ENCODE data around the gene PPP6R1. TPM values are rescaled to one million over a fixed set of nuclear protein-coding genes. Genes with fewer than 3 reads are reported as not detected.

The PPP6R1 gene
- total RNA-seq, 1 donor from 2014 or later, result 43.8 TPM

DNA sequence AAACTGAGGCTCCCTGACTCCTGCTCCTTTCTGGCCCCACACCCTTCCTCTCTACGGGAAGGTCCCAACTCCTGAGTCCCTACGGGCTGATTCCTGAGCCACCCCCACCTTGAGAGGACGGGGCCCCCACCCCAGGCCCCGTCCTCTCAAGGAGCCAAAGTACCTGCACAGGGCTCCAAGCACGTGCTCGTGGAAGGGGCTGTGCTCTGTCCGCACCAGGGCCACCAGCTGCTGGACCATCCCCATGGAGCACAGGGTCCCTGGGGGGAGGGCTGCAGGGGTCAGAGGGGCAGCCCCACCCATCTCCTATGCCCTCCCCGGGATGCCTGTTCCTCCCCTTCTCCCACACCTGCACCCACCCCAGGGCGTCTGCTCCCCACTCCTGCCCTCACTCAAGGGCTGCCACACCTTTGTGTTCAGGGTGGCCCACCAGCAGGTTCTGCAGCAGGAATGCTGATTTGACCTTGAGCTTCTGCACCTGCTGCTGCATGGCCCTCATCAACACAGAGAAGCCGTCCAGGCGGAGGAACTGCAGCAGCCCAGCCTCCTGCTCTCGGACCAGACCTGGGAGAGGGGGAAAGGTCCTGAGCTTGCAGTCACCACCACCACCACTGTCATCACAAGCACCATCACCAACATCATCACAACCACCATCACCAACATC lies 7.0 kb upstream of the PPP6R1 start:
- no peak overlapping the region for H3K4me3 ChIP-seq (ENCODE audit: low read depth, low read length)
- TF ChIP-seq, protein P1, sequence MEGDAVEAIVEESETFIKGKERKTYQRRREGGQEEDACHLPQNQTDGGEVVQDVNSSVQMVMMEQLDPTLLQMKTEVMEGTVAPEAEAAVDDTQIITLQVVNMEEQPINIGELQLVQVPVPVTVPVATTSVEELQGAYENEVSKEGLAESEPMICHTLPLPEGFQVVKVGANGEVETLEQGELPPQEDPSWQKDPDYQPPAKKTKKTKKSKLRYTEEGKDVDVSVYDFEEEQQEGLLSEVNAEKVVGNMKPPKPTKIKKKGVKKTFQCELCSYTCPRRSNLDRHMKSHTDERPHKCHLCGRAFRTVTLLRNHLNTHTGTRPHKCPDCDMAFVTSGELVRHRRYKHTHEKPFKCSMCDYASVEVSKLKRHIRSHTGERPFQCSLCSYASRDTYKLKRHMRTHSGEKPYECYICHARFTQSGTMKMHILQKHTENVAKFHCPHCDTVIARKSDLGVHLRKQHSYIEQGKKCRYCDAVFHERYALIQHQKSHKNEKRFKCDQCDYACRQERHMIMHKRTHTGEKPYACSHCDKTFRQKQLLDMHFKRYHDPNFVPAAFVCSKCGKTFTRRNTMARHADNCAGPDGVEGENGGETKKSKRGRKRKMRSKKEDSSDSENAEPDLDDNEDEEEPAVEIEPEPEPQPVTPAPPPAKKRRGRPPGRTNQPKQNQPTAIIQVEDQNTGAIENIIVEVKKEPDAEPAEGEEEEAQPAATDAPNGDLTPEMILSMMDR (conservative IDR thresholded peaks at IDR 0.05; ENCODE audit: low read depth, low read length), result no peak
- DNase-seq (ENCODE audit: low read depth), result no peak

DNA sequence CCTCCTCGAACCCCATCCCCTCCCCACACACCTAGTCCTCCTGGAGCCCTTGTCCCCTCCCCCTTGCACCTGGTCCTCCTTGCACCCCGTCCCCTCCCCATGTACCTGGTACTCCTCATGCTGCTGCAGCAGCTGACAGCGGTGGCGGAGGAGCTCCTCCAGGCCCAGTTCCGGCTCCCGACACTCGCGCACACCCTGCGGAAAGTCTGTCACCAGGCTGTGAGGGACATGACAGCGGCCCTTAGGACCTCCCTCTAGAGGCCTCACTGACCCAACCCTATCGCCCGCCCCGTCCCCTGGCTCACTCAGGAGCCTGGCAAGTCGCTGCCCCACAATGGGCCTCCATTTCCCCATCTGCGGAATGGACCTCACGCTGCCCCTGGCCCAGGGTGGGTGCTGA lies 6.4 kb upstream of the PPP6R1 start:
- no peak overlapping the region for H3K4me3 ChIP-seq (ENCODE audit: low read depth, low read length)
- no peak for DNase-seq (ENCODE audit: low read depth)
- TF ChIP-seq, protein P1 (conservative IDR thresholded peaks at IDR 0.05; ENCODE audit: low read depth, low read length), result no peak

DNA sequence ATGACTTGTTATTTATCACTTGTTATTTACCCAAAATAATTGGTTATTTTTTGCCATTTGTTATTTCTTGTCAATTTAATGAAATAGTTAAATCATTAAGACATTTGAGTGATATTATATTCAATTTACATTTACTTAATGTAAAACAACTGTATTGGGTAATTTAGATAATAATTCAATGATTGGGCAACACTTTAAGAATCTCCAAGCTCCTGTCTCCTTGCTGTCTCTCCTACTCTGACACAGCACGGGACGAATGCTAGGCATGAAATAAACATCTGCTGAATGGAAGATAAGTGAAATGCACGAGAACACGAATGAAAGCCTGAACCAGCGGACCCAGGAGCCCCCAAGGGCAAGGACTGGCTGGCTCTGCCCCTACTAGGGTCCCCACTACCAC lies 5.7 kb upstream of the PPP6R1 start:
- DNase-seq (ENCODE audit: low read depth), result no peak
- TF ChIP-seq, protein P1 (conservative IDR thresholded peaks at IDR 0.05; ENCODE audit: low read depth, low read length), result no peak

DNA sequence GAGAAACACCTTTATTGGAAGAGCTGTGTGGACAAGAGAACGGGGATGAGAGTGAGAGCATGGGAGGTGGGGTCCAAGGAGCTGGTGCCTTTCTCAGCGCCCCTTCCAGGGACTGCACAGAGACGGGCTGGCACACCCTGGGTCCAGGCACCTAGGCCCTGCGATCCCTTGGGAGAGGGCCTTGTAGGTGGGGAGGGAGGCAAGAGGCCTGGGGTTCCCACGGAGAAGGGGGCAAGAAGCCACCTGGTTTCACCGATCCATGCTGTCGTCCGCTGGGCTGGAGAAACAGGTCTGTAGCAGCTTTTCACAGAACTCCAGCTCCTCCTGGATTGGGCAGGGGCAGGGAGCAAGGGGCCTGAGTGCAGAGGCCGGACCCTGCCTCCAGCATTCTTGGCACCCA lies 3.5 kb upstream of the PPP6R1 start:
- TF ChIP-seq, protein P1 (conservative IDR thresholded peaks at IDR 0.05; ENCODE audit: low read depth, low read length), result no peak
- H3K4me3 ChIP-seq (ENCODE audit: low read depth, low read length), result no peak overlapping the region
- DNase-seq (ENCODE audit: low read depth), result no peak

More for the DNA sequence above, 5.7 kb upstream of the PPP6R1 start:
- H3K4me3 ChIP-seq (ENCODE audit: low read depth, low read length), result no peak overlapping the region

DNA sequence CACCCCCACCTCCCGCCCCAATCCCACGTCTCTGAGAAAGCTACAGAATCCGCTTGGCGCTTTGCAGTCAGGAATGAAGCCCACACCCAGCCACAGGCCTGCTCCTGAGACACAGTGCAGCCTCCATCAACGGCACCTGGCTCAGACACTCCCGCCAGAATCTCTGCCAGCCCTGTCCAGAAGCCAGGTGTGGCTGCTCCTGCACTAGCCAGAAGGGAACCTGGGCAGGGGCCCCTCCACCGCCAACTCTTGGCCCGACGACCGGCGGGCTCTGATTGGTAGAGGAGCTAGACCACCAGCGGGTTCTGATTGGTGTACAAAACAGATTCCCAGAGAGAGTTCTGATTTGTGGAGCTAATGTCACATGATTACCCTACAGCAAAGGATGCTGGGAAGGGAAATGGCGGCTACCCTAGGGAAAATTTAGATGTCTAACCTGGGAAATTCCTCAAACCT lies 2.9 kb upstream of the PPP6R1 start:
- DNase-seq (ENCODE audit: low read depth), result no peak
- TF ChIP-seq, protein P1 (conservative IDR thresholded peaks at IDR 0.05; ENCODE audit: low read depth, low read length), result no peak
- no peak overlapping the region for H3K4me3 ChIP-seq (ENCODE audit: low read depth, low read length)

DNA sequence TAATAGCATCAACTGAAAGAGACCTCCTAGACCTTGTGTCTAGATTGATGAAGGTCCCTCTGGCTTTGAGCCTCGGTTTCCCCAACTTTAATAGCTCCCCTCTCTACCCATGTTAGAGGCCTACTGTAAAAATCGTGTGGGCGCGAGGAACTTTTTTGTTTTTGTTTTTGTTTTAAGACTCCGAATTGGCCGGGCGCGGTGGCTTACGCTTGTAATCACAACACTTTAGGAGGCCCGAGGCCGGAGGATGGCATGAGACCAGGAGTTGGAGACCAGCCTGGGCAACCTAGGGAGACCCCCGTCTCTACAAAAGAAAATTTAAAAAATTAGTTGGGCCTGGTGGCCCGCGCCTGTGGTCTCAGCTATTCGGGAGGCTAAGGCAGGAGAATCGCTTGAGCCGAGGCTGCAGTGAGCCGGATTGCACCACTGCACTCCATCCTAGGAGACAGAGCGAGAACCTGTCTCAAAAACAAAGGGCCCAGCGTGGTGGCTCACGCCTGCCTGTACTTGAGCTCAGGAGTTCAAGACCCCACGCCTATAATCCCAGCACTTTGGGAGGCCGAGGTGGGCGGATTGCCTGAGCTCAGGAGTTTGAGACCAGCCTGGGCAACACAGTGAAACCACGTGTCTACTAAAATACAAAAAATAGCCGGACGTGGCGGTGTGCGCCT lies 858 bp upstream of the PPP6R1 start:
- peak overlapping the region; percentile 87 for H3K4me3 ChIP-seq (ENCODE audit: low read depth, low read length)
- TF ChIP-seq, protein P1 (conservative IDR thresholded peaks at IDR 0.05; ENCODE audit: low read depth, low read length), result no peak
- DNase-seq (ENCODE audit: low read depth), result no peak

GRCh38 chr19:55258476-55258827 lies 365 bp downstream of the PPP6R1 start:
- no peak for DNase-seq (ENCODE audit: low read depth)
- peak overlapping the region; percentile 87 for H3K4me3 ChIP-seq (ENCODE audit: low read depth, low read length)
- TF ChIP-seq, protein P1 (conservative IDR thresholded peaks at IDR 0.05; ENCODE audit: low read depth, low read length), result no peak

All from epithelial cell of proximal tubule (primary cell).